Measurements from ENCODE around the gene CCR1. TPM values are rescaled to one million over a fixed set of nuclear protein-coding genes. Genes with fewer than 3 reads are reported as not detected.

CCR1 gene
- 0.98 and 1.3 TPM in 2 replicates for total RNA-seq (ENCODE audit: low replicate concordance)
- long read RNA-seq, transcript CCR1-201 (2 exons, 2,731 nt) = major isoform, 11 of 11 reads
- long read RNA-seq, partial matches to known transcripts = 0 of 11 reads
- long read RNA-seq, other reads (novel, unspliced or antisense) = 0 of 11 reads

DNA sequence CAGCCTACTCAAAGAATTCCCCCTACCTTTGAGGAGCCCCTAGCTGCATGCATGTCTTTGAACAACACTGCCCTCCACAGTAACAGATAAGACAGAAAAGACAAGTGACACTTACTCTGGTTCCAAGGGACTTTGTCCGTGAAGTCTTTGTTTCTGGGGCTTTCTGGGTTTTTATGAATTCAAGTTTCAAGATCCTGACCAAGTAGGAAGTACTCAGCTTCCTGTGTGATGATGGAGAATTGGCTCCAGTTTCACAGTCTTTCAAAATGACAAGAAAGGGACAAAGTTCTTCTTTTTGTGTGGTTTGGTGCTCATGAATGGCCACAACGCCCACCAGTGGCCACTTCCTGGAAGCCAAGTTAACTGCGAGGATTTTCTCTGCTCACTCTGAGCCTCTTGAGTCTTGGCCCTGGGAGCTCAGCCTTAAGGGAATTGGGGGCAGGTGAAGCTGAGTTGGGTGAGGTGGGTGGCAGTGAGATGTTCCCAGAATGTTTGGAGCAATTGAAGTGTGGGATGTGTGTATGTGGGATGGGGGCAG is at the start of gene CCR1:
CCR1 (minus strand) TSS at position 147 of the 538 bp plus-strand sequence. CDS start 4,000 bp downstream, outside the sequence.
- peaks cover 6% of the 10 kb centered on the region for H3K4me1 Mint-ChIP-seq (ENCODE audit: unreplicated experiment)
- TF ChIP-seq, protein P1, sequence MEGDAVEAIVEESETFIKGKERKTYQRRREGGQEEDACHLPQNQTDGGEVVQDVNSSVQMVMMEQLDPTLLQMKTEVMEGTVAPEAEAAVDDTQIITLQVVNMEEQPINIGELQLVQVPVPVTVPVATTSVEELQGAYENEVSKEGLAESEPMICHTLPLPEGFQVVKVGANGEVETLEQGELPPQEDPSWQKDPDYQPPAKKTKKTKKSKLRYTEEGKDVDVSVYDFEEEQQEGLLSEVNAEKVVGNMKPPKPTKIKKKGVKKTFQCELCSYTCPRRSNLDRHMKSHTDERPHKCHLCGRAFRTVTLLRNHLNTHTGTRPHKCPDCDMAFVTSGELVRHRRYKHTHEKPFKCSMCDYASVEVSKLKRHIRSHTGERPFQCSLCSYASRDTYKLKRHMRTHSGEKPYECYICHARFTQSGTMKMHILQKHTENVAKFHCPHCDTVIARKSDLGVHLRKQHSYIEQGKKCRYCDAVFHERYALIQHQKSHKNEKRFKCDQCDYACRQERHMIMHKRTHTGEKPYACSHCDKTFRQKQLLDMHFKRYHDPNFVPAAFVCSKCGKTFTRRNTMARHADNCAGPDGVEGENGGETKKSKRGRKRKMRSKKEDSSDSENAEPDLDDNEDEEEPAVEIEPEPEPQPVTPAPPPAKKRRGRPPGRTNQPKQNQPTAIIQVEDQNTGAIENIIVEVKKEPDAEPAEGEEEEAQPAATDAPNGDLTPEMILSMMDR (conservative IDR thresholded peaks at IDR 0.05) = peak; percentile 68
- peak within 1 kb of the TSS; percentile 47 for H3K4me3 Mint-ChIP-seq
- H3K9me3 Mint-ChIP-seq = no peaks in the 10 kb centered on the region
- no peak for DNase-seq (ENCODE audit: extremely low spot score, unreplicated experiment)
- no peak within 1 kb of the TSS for H3K27ac Mint-ChIP-seq
- H3K36me3 Mint-ChIP-seq = no peaks in the 10 kb centered on the region
- H3K27me3 Mint-ChIP-seq = no peaks in the 10 kb centered on the region

GRCh38 chr3:46252980-46253379 is 44.9 kb upstream of the CCR1 start:
- DNase-seq (ENCODE audit: extremely low spot score, unreplicated experiment) = no peak
- Mint-ChIP-seq H3K9me3 (no peaks in the 10 kb centered on the region), H3K27ac (no peak overlapping the region), H3K27me3 (peaks cover 30% of the 10 kb centered on the region), H3K36me3 (no peaks in the 10 kb centered on the region), H3K4me1 (ENCODE audit: unreplicated experiment) (no peaks in the 10 kb centered on the region), H3K4me3 (no peak overlapping the region)
- TF ChIP-seq, protein P1 (conservative IDR thresholded peaks at IDR 0.05) = no peak

DNA sequence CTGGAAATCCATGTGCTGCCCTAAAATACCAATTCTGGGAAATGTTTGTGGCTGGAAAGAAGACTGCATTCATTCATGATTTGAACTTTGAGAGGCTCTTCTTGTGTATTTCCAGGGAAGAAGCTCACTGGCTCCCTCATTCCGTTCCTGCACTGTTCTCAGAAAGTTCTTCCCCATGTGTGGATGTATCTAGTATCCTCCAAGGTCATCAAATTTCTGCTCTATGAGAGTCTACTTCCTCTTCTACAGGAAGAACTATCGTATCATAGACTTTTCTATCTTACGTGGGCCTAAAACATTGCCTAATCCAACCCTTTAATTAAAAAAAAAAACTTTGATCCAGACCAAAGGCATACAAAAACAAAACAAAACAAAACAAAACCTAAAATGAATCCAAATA is 37.0 kb upstream of the CCR1 start:
- no peak overlapping the region for H3K4me3 Mint-ChIP-seq
- H3K36me3 Mint-ChIP-seq = no peaks in the 10 kb centered on the region
- TF ChIP-seq, protein P1 (conservative IDR thresholded peaks at IDR 0.05) = no peak
- H3K27me3 Mint-ChIP-seq = peaks cover 17% of the 10 kb centered on the region
- H3K4me1 Mint-ChIP-seq (ENCODE audit: unreplicated experiment) = no peaks in the 10 kb centered on the region
- no peak for DNase-seq (ENCODE audit: extremely low spot score, unreplicated experiment)
- no peak overlapping the region for H3K27ac Mint-ChIP-seq
- no peaks in the 10 kb centered on the region for H3K9me3 Mint-ChIP-seq

DNA sequence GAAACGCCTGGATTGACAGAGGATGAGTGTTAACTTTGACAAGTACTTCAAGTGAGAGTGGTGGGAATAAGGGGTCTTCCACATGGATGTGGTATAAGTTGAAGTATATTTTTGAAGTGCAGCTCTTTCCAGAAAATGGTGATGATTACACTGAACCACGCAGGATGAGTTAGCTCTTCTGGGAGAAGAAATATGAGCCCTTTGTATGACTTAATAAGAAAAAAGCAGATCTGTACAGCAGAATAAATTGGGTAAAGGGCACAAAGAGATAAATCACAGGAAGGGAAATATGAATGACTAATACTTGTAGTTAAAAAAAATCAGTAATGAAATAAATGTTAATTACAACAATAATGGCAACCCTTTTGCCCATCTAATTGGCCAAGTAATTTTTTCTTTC is 35.4 kb upstream of the CCR1 start:
- no peaks in the 10 kb centered on the region for H3K36me3 Mint-ChIP-seq
- H3K27ac Mint-ChIP-seq = no peak overlapping the region
- no peak for DNase-seq (ENCODE audit: extremely low spot score, unreplicated experiment)
- H3K4me1 Mint-ChIP-seq (ENCODE audit: unreplicated experiment) = no peaks in the 10 kb centered on the region
- H3K4me3 Mint-ChIP-seq = no peak overlapping the region
- peaks cover 30% of the 10 kb centered on the region for H3K27me3 Mint-ChIP-seq
- H3K9me3 Mint-ChIP-seq = no peaks in the 10 kb centered on the region
- TF ChIP-seq, protein P1 (conservative IDR thresholded peaks at IDR 0.05) = no peak

GRCh38 chr3:46242120-46242519 is 34.0 kb upstream of the CCR1 start, which contains the start of gene CCR3:
Gene CCR3 (plus strand): TSS chr3:46242460. CDS start chr3:46265159, 22,699 bp downstream.
- H3K4me3 Mint-ChIP-seq = no peak within 1 kb of the TSS
- no peak for DNase-seq (ENCODE audit: extremely low spot score, unreplicated experiment)
- TF ChIP-seq, protein P1 (conservative IDR thresholded peaks at IDR 0.05) = no peak
- no peaks in the 10 kb centered on the region for H3K36me3 Mint-ChIP-seq
- H3K27me3 Mint-ChIP-seq = peaks cover 38% of the 10 kb centered on the region
- H3K27ac Mint-ChIP-seq = no peak within 1 kb of the TSS
- no peaks in the 10 kb centered on the region for H3K9me3 Mint-ChIP-seq
- no peaks in the 10 kb centered on the region for H3K4me1 Mint-ChIP-seq (ENCODE audit: unreplicated experiment)

Data from type B pancreatic cell (in vitro differentiated cells).